HepG2 (cell line): ENCODE results near the gene CDK14. TPM values are rescaled to one million over a fixed set of nuclear protein-coding genes. Genes with fewer than 3 reads are reported as not detected.

Experiments
- ATAC-seq: fragments of 200-7000 bp; cut with Tn5 transposase; 3 replicates; pipeline ENCODE4 v1.9.1; 2020; ENCODE audit warnings: mild to moderate bottlenecking, moderate library complexity
- BruUV-seq: library from RNA; stranded (reverse); fragments of 400-500 nt; replicated peaks from 2 replicates; lab custom pipeline; 2021; lab: Mats Ljungman, UMichigan
- CTCF ChIA-PET: fragments of 300-600 bp; formaldehyde crosslinking; extraction: SDS; loops from one replicate; lab custom pipeline; 2021; ENCODE audit warnings: low total read pairs, inconsistent platforms, low intra/inter-chr PET ratio; lab: Yijun Ruan, JAX
- POLR2A ChIA-PET: fragments of 350-600 bp; sonication (Branson Sonifier 250); formaldehyde crosslinking; loops from one replicate; lab custom pipeline; 2020; ENCODE audit warnings: antibody characterized with exemption, inconsistent platforms; lab: Yijun Ruan, JAX
- DNase-seq: peaks from one replicate; pipeline ENCODE4 v3.0.0-alpha.2; 2015; ENCODE audit warnings: low spot score
- FAIRE-seq: peaks from 3 replicates; lab custom pipeline; 2011; peaks lifted over from hg19 to GRCh38; lab: Jason Lieb, UNC
- H2AFZ ChIP-seq: one replicate; pipeline ENCODE4 v1.6.1; 2011; ENCODE audit warnings: low read length, inconsistent platforms
- H3K27ac ChIP-seq: fragments of 300-600 bp; 3 replicates; pipeline ENCODE4 v1.8.0; 2011; ENCODE audit warnings: mixed run types, mild to moderate bottlenecking, mixed read lengths, low read length, inconsistent platforms; ENCODE audit not compliant: insufficient read depth; ENCODE audit errors: extremely low read length
- H3K27me3 ChIP-seq, 2 experiments: fragments of 200-600 bp in 1 of 2; 2 replicates in 1 of 2; 3 replicates in 1 of 2; pipeline versions ENCODE4 v1.6.0 to v1.8.0; 2011; ENCODE audit warnings: low read length in 2 of 2, mild to moderate bottlenecking in 2 of 2, moderate library complexity in 2 of 2, inconsistent platforms in 1 of 2; ENCODE audit not compliant: insufficient read depth in 2 of 2, control insufficient read depth in 1 of 2
- H3K36me3 ChIP-seq, 2 experiments: fragments of 200-600 bp in 1 of 2; replicated peaks in 1 of 2; 2 replicates in 1 of 2; 3 replicates in 1 of 2; pipeline versions ENCODE4 v1.5.1 to v1.8.0; 2011; ENCODE audit warnings: low read length in 2 of 2, inconsistent platforms in 1 of 2; ENCODE audit not compliant: insufficient read depth in 2 of 2, control insufficient read depth in 1 of 2
- H3K4me1 ChIP-seq: 2 replicates; pipeline ENCODE4 v1.5.1; 2012; ENCODE audit warnings: low read length, inconsistent platforms; ENCODE audit not compliant: insufficient read depth
- H3K4me2 ChIP-seq: 2 replicates; pipeline ENCODE4 v1.6.0; 2011; ENCODE audit warnings: low read depth, low read length, inconsistent platforms
- H3K4me3 ChIP-seq, 3 experiments: fragments of 200-600 bp in 1 of 3; sonication (generic), shearing (Covaris generic) in 1 of 3; replicated peaks in 1 of 3; 2 replicates each; pipeline ENCODE4 v1.5.1; 2011 to 2016; ENCODE audit warnings: low read length in 3 of 3, inconsistent platforms in 2 of 3, low read depth in 2 of 3, mild to moderate bottlenecking in 2 of 3, control low read depth in 1 of 3, mixed read lengths in 1 of 3; ENCODE audit not compliant: insufficient read depth in 1 of 3
- H3K79me2 ChIP-seq: one replicate; pipeline ENCODE4 v1.6.1; 2011; ENCODE audit warnings: low read length, inconsistent platforms; ENCODE audit not compliant: insufficient read depth
- H3K9ac ChIP-seq: 2 replicates; pipeline ENCODE4 v1.6.0; 2011; ENCODE audit warnings: mild to moderate bottlenecking, low read depth, low read length, inconsistent platforms; ENCODE audit not compliant: insufficient read depth
- H3K9me3 ChIP-seq: 2 replicates; pipeline ENCODE4 v1.5.1; 2012; ENCODE audit warnings: mild to moderate bottlenecking, low read length
- H4K20me1 ChIP-seq: 2 replicates; pipeline ENCODE4 v1.6.0; 2011; ENCODE audit warnings: inconsistent platforms, mild to moderate bottlenecking, low read length, moderate library complexity; ENCODE audit not compliant: insufficient read depth
- GLI4 ChIP-seq: sonication (generic); formaldehyde crosslinking; IDR thresholded peaks from 2 replicates; pipeline ENCODE4 v1.5.1; 2020; ENCODE audit warnings: missing genetic modification reagents, mild to moderate bottlenecking, moderate library complexity, borderline replicate concordance
- HIVEP1 ChIP-seq: sonication (generic); formaldehyde crosslinking; IDR thresholded peaks from 2 replicates; pipeline ENCODE4 v1.4.0; 2020; ENCODE audit warnings: mild to moderate bottlenecking, missing genetic modification reagents
- JUND ChIP-seq: sonication (generic); formaldehyde crosslinking; IDR thresholded peaks from 2 replicates; pipeline ENCODE4 v1.8.0; 2022; ENCODE audit warnings: mild to moderate bottlenecking, missing genetic modification reagents
- KDM3A ChIP-seq: IDR thresholded peaks from 2 replicates; pipeline ENCODE4 v1.6.1; 2018; ENCODE audit warnings: low read depth, missing compliant biosample characterization
- PITX1 ChIP-seq: sonication (generic); formaldehyde crosslinking; IDR thresholded peaks from 2 replicates; pipeline ENCODE4 v1.5.1; 2020; ENCODE audit warnings: mild to moderate bottlenecking, missing genetic modification reagents
- PPARG ChIP-seq: conservative IDR thresholded peaks from 2 replicates; pipeline ENCODE4 v1.6.1; 2016; ENCODE audit warnings: missing biosample characterization, missing genetic modification reagents
- SALL1 ChIP-seq: sonication (generic); formaldehyde crosslinking; IDR thresholded peaks from 2 replicates; pipeline ENCODE4 v1.8.0; 2022; ENCODE audit warnings: mild to moderate bottlenecking, missing genetic modification reagents
- ZBTB21 ChIP-seq: sonication (generic); formaldehyde crosslinking; IDR thresholded peaks from 2 replicates; pipeline ENCODE4 v1.4.0; 2020; ENCODE audit warnings: missing genetic modification reagents
- ZNF460 ChIP-seq: sonication (generic); formaldehyde crosslinking; IDR thresholded peaks from 2 replicates; pipeline ENCODE4 v1.5.1; 2020; ENCODE audit warnings: missing genetic modification reagents, mild to moderate bottlenecking, borderline replicate concordance
- ZNF468 ChIP-seq: sonication (generic); formaldehyde crosslinking; IDR thresholded peaks from 2 replicates; pipeline ENCODE4 v1.8.0; 2022; ENCODE audit warnings: mild to moderate bottlenecking, moderate library complexity, missing genetic modification reagents
- ZNF607 ChIP-seq: sonication (generic); formaldehyde crosslinking; IDR thresholded peaks from 2 replicates; pipeline ENCODE4 v1.5.1; 2020; ENCODE audit warnings: missing genetic modification reagents, mild to moderate bottlenecking, borderline replicate concordance
- WGBS: methylation state at CpG from one replicate; pipeline ENCODE4 v1.1.6; 2017; ENCODE audit warnings: low lambda C conversion rate; 5-methylcytosine and 5-hydroxymethylcytosine counted together
- in situ Hi-C: cut with HindIII; loops from 2 replicates; pipeline ENCODE4 v1.10.0; 2017; ENCODE audit warnings: low pct_unique_long_range_greater_than_20kb; ENCODE audit not compliant: extremely low pct_ligation_motif_present
- intact Hi-C: fragments of 100-400 bp; cut with micrococcal nuclease; formaldehyde crosslinking; loops from one replicate; pipeline ENCODE4 v1.10.0; 2022; ENCODE audit not compliant: unreplicated experiment
- polyA plus RNA-seq, 8 experiments: library from polyadenylated mRNA; depleted of rRNA in 3 of 8; stranded (reverse) in 7 of 8; unstranded in 1 of 8; fragments of >200 nt; fragmentation: Illumina TruSeq in 4 of 8; extraction: Trizol in 4 of 8; gene quantifications; 2 replicates each; pipeline versions ENCODE4 v1.2.1 to v1.2.3, GENCODE V29; 2011 to 2016; ENCODE audit warnings: low read depth in 4 of 8, missing spikeins in 1 of 8, mixed read lengths in 1 of 8; ENCODE audit not compliant: insufficient read depth in 1 of 8
- total RNA-seq, 5 experiments: library from RNA; depleted of rRNA; stranded (reverse); fragments of >200 nt; fragmentation: Illumina TruSeq; extraction: Trizol; gene quantifications; 2 replicates each; pipeline ENCODE4 v1.2.3, GENCODE V29; 2016; ENCODE audit warnings: low read depth in 1 of 5

Gene CDK14
- total and polyA plus RNA-seq, 2 of the 13 experiments (the other 11 are each of a cell fraction or from before 2014, with no cell fraction given): 0.26 to 0.71 TPM

DNA sequence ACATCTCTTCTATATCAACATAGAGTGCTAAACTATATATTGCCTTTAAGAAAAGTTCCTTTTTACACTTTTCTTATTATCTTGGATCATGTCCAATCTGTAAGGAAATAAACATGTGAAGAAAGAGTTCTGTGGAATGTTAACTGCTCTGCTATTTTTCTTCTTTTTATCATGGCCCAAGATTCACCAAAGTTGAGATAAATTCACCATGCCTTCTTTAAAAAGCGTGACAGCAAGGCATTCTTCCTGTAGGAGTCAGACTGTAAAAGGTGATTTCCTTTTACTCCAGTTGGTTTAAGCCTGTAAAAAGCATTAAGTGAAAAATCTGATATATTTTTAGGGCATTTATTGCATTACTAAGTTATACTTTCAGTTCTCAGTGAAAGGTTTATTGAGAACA, 502.4 kb downstream of the CDK14 start (continued):
- TF ChIP-seq JUND (CRISPR knock-in tag): no peak
- TF ChIP-seq KDM3A (CRISPR knock-in tag): no peak
- no peak for TF ChIP-seq PPARG (CRISPR knock-in tag)

DNA sequence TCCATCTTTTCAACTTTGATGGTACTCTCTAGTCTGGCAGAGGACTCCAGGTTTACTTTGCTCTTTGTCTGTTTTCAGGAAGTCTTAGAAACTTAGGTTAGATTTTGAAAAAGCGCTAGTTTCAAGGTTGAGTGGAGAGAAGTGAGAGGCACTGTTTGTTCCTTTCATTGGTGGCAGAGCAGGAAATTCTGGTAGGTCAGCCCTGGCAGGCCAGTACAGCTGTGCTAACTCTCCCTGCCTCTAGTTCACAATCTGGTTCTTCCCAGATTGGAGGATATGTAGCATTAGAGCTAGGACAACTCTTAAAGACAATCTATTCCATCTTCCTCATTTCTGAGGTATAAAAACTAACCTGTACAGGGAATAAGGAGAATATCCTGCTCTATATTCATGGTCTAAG, 507.2 kb downstream of the CDK14 start:
- H3K4me2 ChIP-seq: no peak overlapping the region
- no peaks in the 10 kb centered on the region for H3K27me3 ChIP-seq
- intact Hi-C loops (no loop called here), in situ Hi-C loops (no loop called here)
- H2AFZ ChIP-seq: no peak overlapping the region
- no peaks in the 10 kb centered on the region for H4K20me1 ChIP-seq
- no peaks in the 10 kb centered on the region for H3K9me3 ChIP-seq
- CTCF ChIA-PET: no interaction called here
- no TSS peak for BruUV-seq
- FAIRE-seq (no peak), ATAC-seq (no peak), DNase-seq (no peak)
- WGBS: 26% methylated on average over 1 of the region's 1 CpG
- no peak overlapping the region for H3K4me3 ChIP-seq
- no peak overlapping the region for H3K9ac ChIP-seq
- no peaks in the 10 kb centered on the region for H3K4me1 ChIP-seq
- H3K79me2 ChIP-seq: no peaks in the 10 kb centered on the region
- TF ChIP-seq ZNF468 (CRISPR knock-in tag): no peak
- no peak for TF ChIP-seq GLI4 (CRISPR knock-in tag)
- TF ChIP-seq HIVEP1 (CRISPR knock-in tag): no peak
- TF ChIP-seq ZNF460: no peak
- no peak for TF ChIP-seq PITX1
- no peak for TF ChIP-seq ZBTB21 (CRISPR knock-in tag)
- no peak for TF ChIP-seq SALL1 (CRISPR knock-in tag)
- TF ChIP-seq ZNF607: no peak
- TF ChIP-seq, all 625 proteins: peak for 0
- no peak overlapping the region for H3K27ac ChIP-seq
- POLR2A ChIA-PET: no interaction called here
- H3K36me3 ChIP-seq: no peaks in the 10 kb centered on the region
